Activated naive CD8-positive, alpha-beta T cell treated with anti-CD3 and anti-CD28 coated beads, Interleukin-2, amount 10 ng/mL, durations not matched to agents 7 days and 5 days (primary cell): ENCODE results near the gene CBX1. TPM values are rescaled to one million over a fixed set of nuclear protein-coding genes. Genes with fewer than 3 reads are reported as not detected.
A peak's percentile ranks its signal among the peaks of the same experiment; 100 is the strongest.
"Not testable (repeated sequence)": the region's sequence is repeated elsewhere in the genome, so short reads cannot be mapped to it uniquely, and the experiment has no call there.

ENCODE experiments used
- ATAC-seq: fragments of 150-1000 bp; cut with Tn5 transposase; one replicate; pipeline ENCODE4 v1.10.0; 2021; ENCODE audit warnings: low read depth, moderate library complexity
- POLR2A ChIA-PET: fragments of 350-600 bp; sonication (Branson Sonifier 250); formaldehyde crosslinking; loops from one replicate; lab custom pipeline; 2021; ENCODE audit warnings: antibody characterized with exemption; lab: Charles Lee
- DNase-seq: peaks from one replicate; pipeline ENCODE4 v3.0.0; 2021
- H3K27ac Mint-ChIP-seq: one replicate; pipeline ENCODE4 v1.8.0; 2022; ENCODE audit warnings: mild to moderate bottlenecking, mixed read lengths
- H3K27me3 Mint-ChIP-seq: one replicate; pipeline ENCODE4 v1.8.0; 2022; ENCODE audit warnings: mild to moderate bottlenecking, moderate library complexity, mixed read lengths
- H3K36me3 Mint-ChIP-seq: one replicate; pipeline ENCODE4 v1.8.0; 2021; ENCODE audit warnings: mild to moderate bottlenecking, mixed read lengths
- H3K4me1 Mint-ChIP-seq: one replicate; pipeline ENCODE4 v1.8.0; 2021; ENCODE audit warnings: mixed read lengths
- H3K4me3 Mint-ChIP-seq: one replicate; pipeline ENCODE4 v1.8.0; 2022; ENCODE audit warnings: mild to moderate bottlenecking, moderate library complexity, mixed read lengths
- H3K9me3 Mint-ChIP-seq: one replicate; pipeline ENCODE4 v1.8.0; 2021; ENCODE audit warnings: mixed read lengths
- total RNA-seq, 2 experiments: library from RNA; stranded (reverse); gene quantifications; one replicate each; pipeline ENCODE4 v1.2.3, GENCODE V29; 2021

CBX1 gene
- total RNA-seq, 2 experiments from 2014 or later: 55.1 to 56.0 TPM

GRCh38 chr17:48037838-48038323 is 63.4 kb downstream of the CBX1 start:
- Mint-ChIP-seq H3K4me3 (peak overlapping the region; percentile 94), H3K27me3 (peaks cover 25% of the 10 kb centered on the region), H3K27ac (peak overlapping the region; percentile 80), H3K36me3 (peaks cover 2% of the 10 kb centered on the region), H3K4me1 (peaks cover 13% of the 10 kb centered on the region), H3K9me3 (no peaks in the 10 kb centered on the region)
- ATAC-seq (no peak), DNase-seq (peak; percentile 44)
- POLR2A ChIA-PET: interaction anchor here (3.4 kb wide), 1 partner anchor 10 kb away, joined by 20 read pairs; the partner anchor contains the start of gene NFE2L1

- DNase-seq (peak; percentile 72), ATAC-seq (peak; percentile 91)
- H3K9me3 Mint-ChIP-seq: no peaks in the 10 kb centered on the region
- H3K36me3 Mint-ChIP-seq: peaks cover 2% of the 10 kb centered on the region
- peaks cover 13% of the 10 kb centered on the region for H3K4me1 Mint-ChIP-seq
- H3K27ac Mint-ChIP-seq: peak within 1 kb of the TSS; percentile 80
- peak within 1 kb of the TSS; percentile 94 for H3K4me3 Mint-ChIP-seq
- peaks cover 29% of the 10 kb centered on the region for H3K27me3 Mint-ChIP-seq
- POLR2A ChIA-PET: interaction anchor here (1.0 to 3.4 kb wide), 2 partner anchors 10 to 11 kb away, joined by 3 to 20 read pairs; partner anchors contain the start of gene NFE2L1
These were observed 64.0 kb downstream of the CBX1 start, which contains the start of gene COPZ2 for GRCh38 chr17:48037036-48037837. COPZ2 (minus strand) TSS chr17:48037797; CDS start chr17:48037777, 20 bp downstream.

DNA sequence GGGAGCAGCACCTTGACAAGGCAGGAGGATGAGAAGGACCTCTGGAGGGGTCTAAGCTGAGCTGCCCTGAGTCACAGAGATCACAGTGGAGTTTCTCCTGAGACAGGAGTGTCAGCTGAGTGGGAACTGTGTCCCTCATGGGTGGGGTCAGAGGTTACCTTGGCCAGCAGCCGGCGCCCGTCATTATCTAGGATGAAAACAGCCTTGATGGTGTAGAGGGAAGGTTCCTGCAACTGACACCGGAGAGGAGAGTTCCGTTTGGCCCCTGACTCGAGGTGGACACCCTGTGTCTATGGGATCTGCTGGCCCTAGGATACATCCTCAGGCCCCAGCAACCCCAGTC is 64.6 kb downstream of the CBX1 start:
- no peaks in the 10 kb centered on the region for H3K9me3 Mint-ChIP-seq
- peaks cover 9% of the 10 kb centered on the region for H3K4me1 Mint-ChIP-seq
- peaks cover 2% of the 10 kb centered on the region for H3K36me3 Mint-ChIP-seq
- H3K4me3 Mint-ChIP-seq: peak overlapping the region; percentile 79
- POLR2A ChIA-PET: interaction anchor here (1.0 to 3.4 kb wide), 2 partner anchors 9 to 12 kb away, joined by 3 to 20 read pairs; partner anchors contain the start of gene NFE2L1
- no peak overlapping the region for H3K27ac Mint-ChIP-seq
- ATAC-seq (no peak), DNase-seq (no peak)
- peaks cover 32% of the 10 kb centered on the region for H3K27me3 Mint-ChIP-seq

- not testable (repeated sequence) for H3K4me3 Mint-ChIP-seq, H3K9me3 Mint-ChIP-seq, ATAC-seq, H3K4me1 Mint-ChIP-seq, H3K36me3 Mint-ChIP-seq, H3K27ac Mint-ChIP-seq, DNase-seq
- peaks cover 40% of the 10 kb centered on the region for H3K27me3 Mint-ChIP-seq
- POLR2A ChIA-PET: interaction anchor here (3.4 kb wide), 1 partner anchor 14 kb away, joined by 20 read pairs; the partner anchor contains the start of gene NFE2L1
These were observed 66.5 kb downstream of the CBX1 start for GRCh38 chr17:48034734-48035133.

DNA sequence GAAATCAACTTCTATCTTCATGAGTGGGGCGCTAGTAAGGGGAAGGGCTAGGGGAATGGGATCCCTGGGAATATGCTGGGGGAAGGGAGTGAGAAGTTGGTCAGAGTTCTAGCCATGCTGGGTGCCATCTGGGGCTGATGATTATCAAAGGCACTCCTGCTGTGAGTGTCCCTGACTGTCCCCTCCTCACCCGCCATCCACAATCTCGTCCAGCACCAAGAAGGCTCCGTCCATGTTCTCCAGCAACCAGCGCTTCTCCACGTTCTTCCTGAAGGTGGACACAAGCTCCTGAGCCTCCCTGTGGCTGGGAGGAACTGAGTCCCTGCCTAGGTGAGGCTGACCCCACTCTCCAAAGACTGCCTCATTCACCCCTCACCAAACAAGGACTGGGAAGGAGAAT is 69.3 kb downstream of the CBX1 start:
- Mint-ChIP-seq H3K4me1 (peaks cover 2% of the 10 kb centered on the region), H3K4me3 (no peak overlapping the region), H3K27me3 (peaks cover 39% of the 10 kb centered on the region), H3K36me3 (no peaks in the 10 kb centered on the region), H3K27ac (no peak overlapping the region), H3K9me3 (no peaks in the 10 kb centered on the region)
- ATAC-seq (no peak), DNase-seq (no peak)
- POLR2A ChIA-PET: interaction anchor here (0.7 kb wide), 1 partner anchor 154 kb away, joined by 4 read pairs; no protein-coding TSS in a partner anchor

DNA sequence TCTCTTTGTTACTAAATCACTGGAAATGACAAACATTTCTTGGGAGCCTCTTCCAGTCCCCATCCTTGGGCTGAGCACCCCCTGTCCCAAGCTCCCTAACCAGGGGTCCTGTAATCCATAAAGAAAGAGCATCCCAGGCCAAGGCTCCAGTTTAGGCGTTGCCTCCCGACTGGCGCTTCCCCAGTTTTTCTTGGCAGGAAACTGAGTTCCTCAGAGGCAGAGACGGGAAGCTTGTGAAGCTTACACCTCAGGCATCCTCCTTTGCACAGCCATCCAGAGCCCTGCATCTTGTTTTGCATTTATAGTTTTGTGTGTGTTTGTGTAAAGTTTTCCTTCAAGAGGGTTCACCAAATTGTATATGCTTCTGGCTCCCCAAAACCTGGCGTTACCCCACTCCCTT is 70.7 kb downstream of the CBX1 start:
- Mint-ChIP-seq H3K4me1 (peaks cover 13% of the 10 kb centered on the region), H3K27ac (no peak overlapping the region), H3K9me3 (no peaks in the 10 kb centered on the region), H3K27me3 (peaks cover 32% of the 10 kb centered on the region), H3K4me3 (no peak overlapping the region), H3K36me3 (no peaks in the 10 kb centered on the region)
- POLR2A ChIA-PET: no interaction called here
- DNase-seq (no peak), ATAC-seq (no peak)

- Mint-ChIP-seq H3K4me1 (peaks cover 21% of the 10 kb centered on the region), H3K36me3 (no peaks in the 10 kb centered on the region), H3K27me3 (peaks cover 30% of the 10 kb centered on the region), H3K27ac (no peak overlapping the region), H3K4me3 (no peak overlapping the region), H3K9me3 (no peaks in the 10 kb centered on the region)
- DNase-seq: no peak
- ATAC-seq: no peak
- POLR2A ChIA-PET: no interaction called here
These were observed 72.5 kb downstream of the CBX1 start for GRCh38 chr17:48028736-48029135.

- H3K36me3 Mint-ChIP-seq: no peaks in the 10 kb centered on the region
- no peak overlapping the region for H3K4me3 Mint-ChIP-seq
- no peaks in the 10 kb centered on the region for H3K9me3 Mint-ChIP-seq
- ATAC-seq (no peak), DNase-seq (no peak)
- peaks cover 23% of the 10 kb centered on the region for H3K4me1 Mint-ChIP-seq
- peaks cover 27% of the 10 kb centered on the region for H3K27me3 Mint-ChIP-seq
- POLR2A ChIA-PET: interaction anchor here (0.9 to 3.1 kb wide), 3 partner anchors 10 to 46 kb away, joined by 3 to 15 read pairs (median 6); partner anchors contain the start of gene NFE2L1
- H3K27ac Mint-ChIP-seq: no peak overlapping the region
These were observed 73.8 kb downstream of the CBX1 start for GRCh38 chr17:48027322-48027981.

GRCh38 chr17:48026502-48027321 is 74.6 kb downstream of the CBX1 start:
- no peak overlapping the region for H3K4me3 Mint-ChIP-seq

DNA sequence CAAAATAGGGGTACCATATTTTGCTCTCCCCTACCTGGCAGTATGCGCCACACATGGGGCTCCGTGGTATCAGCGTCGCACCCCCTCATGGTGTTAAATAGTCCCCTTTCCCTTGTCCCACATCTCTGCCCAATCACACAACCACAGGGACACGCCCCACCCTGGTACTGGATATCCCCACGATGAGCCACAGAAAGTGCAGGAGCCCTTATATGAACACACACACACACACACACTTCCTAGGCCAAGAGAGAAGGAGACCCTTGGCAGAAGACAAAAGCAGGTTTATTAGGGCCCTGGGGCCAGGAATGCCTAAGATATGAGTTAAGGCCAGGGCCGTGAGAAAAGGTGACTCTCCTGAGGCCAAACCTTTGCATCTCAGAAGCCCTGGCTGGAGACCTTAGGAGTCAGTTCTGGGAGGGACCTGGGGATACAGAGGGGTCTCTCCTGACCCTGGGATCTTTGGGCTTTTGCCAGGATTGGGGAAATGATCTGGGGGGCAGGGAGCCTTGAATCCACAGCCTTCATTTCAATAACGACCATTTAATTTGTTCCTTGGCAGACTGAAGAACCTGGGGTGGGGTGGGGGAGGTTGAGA is 75.3 kb downstream of the CBX1 start:
- Mint-ChIP-seq H3K9me3 (no peaks in the 10 kb centered on the region), H3K27ac (no peak overlapping the region), H3K36me3 (no peaks in the 10 kb centered on the region), H3K27me3 (peaks cover 25% of the 10 kb centered on the region), H3K4me1 (peaks cover 24% of the 10 kb centered on the region), H3K4me3 (peak overlapping the region; percentile 85)
- DNase-seq: no peak
- POLR2A ChIA-PET: interaction anchor here (0.8 to 3.1 kb wide), 3 partner anchors 22 to 48 kb away, joined by 4 to 15 read pairs (median 6); partner anchors contain the start of gene NFE2L1
- ATAC-seq: no peak

More at GRCh38 chr17:48026502-48027321, 74.6 kb downstream of the CBX1 start:
- H3K27me3 Mint-ChIP-seq: peaks cover 26% of the 10 kb centered on the region
- no peaks in the 10 kb centered on the region for H3K9me3 Mint-ChIP-seq
- H3K27ac Mint-ChIP-seq: no peak overlapping the region
- H3K4me1 Mint-ChIP-seq: peaks cover 23% of the 10 kb centered on the region
- H3K36me3 Mint-ChIP-seq: no peaks in the 10 kb centered on the region
- DNase-seq (peak; percentile 77), ATAC-seq (peak; percentile 31)
- POLR2A ChIA-PET: interaction anchor here (0.9 to 3.1 kb wide), 3 partner anchors 10 to 47 kb away, joined by 3 to 15 read pairs (median 6); partner anchors contain the start of gene NFE2L1

- POLR2A ChIA-PET: interaction anchor here (0.8 to 3.1 kb wide), 2 partner anchors 23 to 48 kb away, joined by 4 to 15 read pairs; partner anchors contain the start of gene NFE2L1
- Mint-ChIP-seq H3K9me3 (no peaks in the 10 kb centered on the region), H3K4me3 (peak overlapping the region; percentile 85), H3K36me3 (no peaks in the 10 kb centered on the region), H3K4me1 (peaks cover 24% of the 10 kb centered on the region), H3K27me3 (peaks cover 24% of the 10 kb centered on the region), H3K27ac (peak overlapping the region; percentile 69)
- DNase-seq (peak; percentile 96), ATAC-seq (peak; percentile 88)
These were observed 76.0 kb downstream of the CBX1 start for GRCh38 chr17:48025040-48025903.
